Measurements from ENCODE around the gene TRIM8.

Gene TRIM8

DNA sequence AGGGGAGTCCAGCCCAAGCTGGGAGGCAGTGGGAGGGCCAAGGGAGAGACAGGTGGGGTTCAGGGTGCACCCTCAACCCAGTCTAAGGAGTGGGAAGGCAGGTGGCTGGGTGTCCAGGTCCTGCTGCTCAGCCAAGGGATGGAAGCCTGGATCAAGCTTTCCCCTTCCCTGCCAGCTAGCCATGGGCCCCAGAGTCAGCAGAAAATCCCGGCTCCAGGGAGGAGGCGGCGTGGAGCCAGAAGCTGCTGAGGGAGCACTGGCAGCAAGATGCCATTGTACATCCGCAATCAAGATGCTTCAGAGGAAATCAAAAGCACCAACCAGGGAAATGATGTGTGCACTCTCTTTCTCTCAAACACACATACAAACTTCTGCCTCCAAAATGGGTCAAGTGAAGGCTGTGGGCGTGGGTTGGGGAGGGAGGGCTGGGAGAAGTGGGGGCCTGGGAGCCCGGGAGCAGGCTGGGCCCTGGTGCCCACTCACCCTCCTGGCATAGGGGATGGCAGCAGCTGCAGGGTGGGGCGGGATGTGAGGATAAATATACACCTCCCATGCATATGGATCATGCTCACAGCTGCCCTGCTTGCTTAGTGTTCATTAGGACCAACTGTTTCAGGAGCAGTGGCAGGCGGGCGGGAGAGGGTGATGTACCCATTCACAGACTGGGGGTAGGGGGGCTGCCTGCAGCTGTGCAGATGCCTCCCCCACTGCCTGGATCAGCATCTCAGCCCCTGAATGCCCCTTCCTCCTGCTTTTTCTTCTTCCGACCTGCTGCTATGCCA lies 24.2 kb downstream of the TRIM8 start:
- no peak for DNase-seq (ENCODE audit: low read depth in 4 of 4, low spot score in 1 of 4)

DNA sequence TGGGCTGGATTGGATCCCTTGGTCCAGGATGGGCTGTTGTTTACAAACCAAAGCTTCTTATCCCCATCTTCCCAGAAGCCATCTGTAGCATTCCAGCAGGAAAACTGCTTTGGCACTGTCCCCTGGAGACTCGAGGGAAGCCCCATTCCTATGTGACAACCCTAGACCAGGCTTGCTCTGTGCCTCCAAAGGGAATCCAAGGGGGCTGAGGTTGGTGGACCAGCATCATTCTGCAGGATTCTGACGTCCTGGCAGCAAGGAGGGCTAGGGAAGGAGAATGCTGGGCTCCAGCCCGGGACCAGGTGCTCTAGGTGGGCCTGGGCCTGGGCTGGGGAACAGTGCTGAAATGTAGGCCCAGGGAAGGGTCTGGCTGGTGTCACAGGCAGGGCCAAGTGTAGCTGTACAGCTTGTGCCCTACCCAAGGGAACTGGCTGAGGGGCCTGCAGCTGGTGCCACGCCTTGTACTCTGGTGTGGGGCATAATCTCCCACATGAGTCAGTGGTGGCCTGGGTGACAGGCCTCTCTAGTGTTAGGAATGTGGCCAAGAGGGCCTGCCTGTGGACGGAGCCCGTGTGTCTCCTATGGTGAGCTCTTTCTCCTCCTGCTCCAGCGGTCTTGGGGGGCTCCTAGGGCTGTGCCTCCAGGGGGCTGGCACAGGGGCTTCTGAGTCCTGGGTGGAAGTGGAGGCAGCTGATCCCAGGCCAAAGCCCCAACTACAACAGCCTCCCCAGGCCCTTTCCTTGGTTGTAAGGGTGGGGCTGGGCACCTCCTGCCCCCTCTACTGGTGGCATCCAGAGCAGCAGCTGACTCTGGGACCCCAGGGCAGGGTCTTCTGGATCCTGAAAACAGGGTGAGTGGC lies 25.2 kb downstream of the TRIM8 start:
- no peak for DNase-seq (ENCODE audit: low read depth in 4 of 4, low spot score in 1 of 4)

- no peak for DNase-seq (ENCODE audit: low read depth in 4 of 4, low spot score in 1 of 4)
These were observed 25.9 kb downstream of the TRIM8 start for GRCh38 chr10:102670065-102670670.

GRCh38 chr10:102670871-102671434 lies 26.7 kb downstream of the TRIM8 start:
- DNase-seq (ENCODE audit: low read depth in 4 of 4, low spot score in 1 of 4) = no peak

- DNase-seq (ENCODE audit: low read depth in 4 of 4, low spot score in 1 of 4) = no peak
These were observed 29.0 kb downstream of the TRIM8 start for GRCh38 chr10:102673236-102673818.

GRCh38 chr10:102673819-102674511 lies 29.7 kb downstream of the TRIM8 start:
- peak in 3 of 4 experiments; percentile 30 to 46 (median 42) for DNase-seq (ENCODE audit: low read depth in 4 of 4, low spot score in 1 of 4)

DNA sequence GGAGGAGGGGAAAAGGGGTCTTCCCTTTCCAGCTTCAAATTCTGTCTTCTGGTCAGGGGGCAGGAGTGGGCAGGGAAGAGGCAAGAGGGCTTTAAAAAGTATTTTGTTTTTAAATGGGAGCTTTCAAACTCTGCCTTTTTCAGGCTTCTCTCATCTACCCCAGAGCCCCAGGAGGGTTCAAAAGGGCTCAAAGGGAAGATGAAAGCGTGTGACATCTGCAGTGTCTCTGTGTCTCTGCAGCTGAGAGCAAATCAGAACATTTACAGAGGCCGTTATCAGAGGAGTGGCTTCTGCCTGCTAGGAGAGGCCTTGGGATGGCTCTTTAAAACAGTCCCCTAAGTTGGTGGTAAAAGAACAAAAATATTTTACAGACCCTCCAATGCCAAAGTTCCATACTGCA lies 30.3 kb downstream of the TRIM8 start:
- no peak for DNase-seq (ENCODE audit: low read depth in 4 of 4, low spot score in 1 of 4)

DNA sequence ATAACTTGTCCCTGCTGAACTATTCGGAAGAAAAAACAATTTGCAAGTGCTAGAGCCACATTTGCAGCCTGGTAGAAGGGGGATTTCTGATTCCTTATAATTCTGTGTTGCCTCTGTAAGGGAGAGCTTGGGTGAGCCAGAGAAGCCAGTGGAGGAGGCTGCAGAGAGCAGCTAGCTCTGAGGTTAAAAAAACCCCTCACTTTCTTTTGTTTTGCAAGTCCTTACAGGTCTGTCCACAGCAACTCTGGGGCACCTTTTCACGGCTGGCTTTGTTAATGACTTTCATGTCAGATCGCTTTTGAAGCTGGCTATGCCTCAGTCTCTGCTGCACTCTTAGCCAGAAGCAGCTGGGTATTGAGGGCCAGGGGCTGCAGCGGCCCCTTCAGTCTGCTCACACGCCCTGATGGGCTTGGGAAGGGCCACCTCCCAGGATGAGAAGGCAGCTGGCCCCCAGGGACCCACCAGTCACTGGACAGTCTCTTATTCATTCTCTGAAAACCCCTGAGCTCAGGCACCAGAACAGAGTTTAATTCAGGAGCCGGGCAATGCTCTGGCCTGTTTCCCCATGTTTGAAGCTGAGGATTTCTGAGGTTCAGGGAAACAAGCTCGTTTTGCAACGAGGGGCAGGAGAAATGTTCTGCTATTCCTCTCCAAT lies 30.9 kb downstream of the TRIM8 start:
- no peak for DNase-seq (ENCODE audit: low read depth in 4 of 4, low spot score in 1 of 4)

DNA sequence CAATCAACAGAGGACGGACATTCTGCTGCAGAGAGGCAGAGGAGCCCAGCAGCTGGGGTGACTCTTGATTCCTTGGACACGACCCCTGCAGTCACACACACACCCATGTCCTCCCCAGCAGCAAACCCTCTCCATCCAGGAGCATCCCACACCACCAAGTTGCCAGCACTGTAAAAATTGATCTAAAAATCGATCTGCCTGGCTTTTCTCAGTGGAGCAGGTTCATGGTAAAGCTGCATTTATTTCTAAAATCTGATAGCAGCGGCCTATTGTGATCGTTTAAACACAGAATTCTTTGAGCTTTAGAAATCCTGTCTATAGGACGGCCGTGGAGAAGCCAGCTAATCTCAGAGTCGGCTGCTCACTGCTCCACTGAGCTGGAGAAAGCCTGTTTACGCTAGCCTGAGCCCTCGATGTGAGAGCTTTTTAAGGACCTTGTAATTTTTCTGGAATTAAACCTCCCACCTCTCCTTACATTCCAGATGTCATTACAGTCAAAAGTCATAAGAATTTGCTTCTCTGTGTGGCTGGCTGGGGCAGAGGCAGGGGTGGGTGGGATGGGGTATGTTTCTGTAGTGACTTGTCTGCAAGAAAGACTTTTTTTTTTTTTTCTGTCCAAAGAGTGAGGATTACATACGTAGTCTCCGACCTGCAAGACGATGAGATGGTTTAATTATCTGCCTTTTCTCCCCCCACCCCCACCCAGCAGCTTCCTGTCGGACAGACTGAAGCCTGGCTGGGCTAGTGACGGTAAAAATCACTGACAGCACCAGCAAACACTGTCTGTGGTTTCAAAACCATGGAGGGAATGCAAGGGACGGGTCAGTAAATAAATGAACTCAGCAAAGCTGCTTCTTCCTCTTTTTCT lies 31.6 kb downstream of the TRIM8 start:
- DNase-seq (ENCODE audit: low read depth in 4 of 4, low spot score in 1 of 4) = no peak

DNA sequence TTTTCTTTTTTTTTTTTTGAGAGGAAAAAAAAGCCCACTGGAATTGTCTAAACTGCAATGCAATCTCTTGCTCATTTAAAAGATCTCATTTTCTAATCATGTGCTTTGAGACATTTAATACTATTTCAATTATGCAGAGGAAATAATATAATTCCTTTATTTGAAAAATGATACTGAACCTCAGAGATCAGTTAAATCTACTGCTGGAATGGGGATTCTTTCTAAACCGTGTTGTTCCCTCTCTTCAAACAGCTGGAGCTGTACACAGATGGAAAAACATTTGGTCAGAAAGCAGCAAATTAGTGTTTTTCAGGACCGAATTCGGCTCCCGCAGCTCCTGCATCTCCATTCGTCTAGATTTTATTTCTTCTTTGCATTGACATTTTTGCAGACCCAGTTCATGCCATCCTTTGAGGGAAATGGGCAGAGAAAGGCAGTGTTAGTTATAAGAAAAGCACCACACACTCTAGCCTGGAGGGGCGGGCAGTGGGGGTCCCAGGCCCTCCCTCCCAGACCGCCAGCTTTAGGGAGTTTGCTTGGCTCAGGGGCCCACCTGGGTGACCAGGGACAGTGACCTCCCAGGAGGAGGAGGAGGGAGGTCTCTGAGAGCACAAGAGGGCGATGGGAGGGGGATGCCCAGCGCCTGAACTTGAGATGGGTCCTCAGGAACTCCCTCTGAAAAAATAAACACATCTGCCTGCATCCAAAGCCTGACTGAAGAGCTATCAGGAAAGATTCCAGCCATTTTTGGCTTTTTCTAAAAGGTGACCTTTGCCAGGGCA lies 32.4 kb downstream of the TRIM8 start:
- no peak for DNase-seq (ENCODE audit: low read depth in 4 of 4, low spot score in 1 of 4)

GRCh38 chr10:102677331-102678067 lies 33.2 kb downstream of the TRIM8 start:
- no peak for DNase-seq (ENCODE audit: low read depth in 4 of 4, low spot score in 1 of 4)

GRCh38 chr10:102678068-102678400 lies 33.8 kb downstream of the TRIM8 start:
- no peak for DNase-seq (ENCODE audit: low read depth in 4 of 4, low spot score in 1 of 4)

GRCh38 chr10:102678842-102679289 lies 34.6 kb downstream of the TRIM8 start:
- no peak for DNase-seq (ENCODE audit: low read depth in 4 of 4, low spot score in 1 of 4)

DNA sequence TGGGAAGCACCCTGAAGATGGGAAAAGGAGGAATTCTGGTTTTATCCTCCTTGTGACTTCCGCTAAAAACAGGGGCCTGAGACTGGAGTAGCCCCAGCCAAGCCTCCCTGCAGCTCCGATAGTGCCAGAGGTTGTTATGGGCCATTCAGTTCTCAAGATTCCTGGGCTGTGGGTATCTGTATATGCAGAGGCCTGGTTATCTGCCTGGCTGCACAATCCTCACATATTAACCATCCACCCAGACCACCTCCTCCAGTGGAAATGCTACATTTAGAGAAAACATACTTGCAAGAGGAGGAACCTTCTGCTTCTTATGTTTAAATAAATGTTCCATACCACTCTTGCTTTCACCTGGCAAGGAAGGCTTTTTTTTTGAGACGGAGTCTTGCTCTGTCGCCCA lies 35.3 kb downstream of the TRIM8 start:
- no peak for DNase-seq (ENCODE audit: low read depth in 4 of 4, low spot score in 1 of 4)

DNA sequence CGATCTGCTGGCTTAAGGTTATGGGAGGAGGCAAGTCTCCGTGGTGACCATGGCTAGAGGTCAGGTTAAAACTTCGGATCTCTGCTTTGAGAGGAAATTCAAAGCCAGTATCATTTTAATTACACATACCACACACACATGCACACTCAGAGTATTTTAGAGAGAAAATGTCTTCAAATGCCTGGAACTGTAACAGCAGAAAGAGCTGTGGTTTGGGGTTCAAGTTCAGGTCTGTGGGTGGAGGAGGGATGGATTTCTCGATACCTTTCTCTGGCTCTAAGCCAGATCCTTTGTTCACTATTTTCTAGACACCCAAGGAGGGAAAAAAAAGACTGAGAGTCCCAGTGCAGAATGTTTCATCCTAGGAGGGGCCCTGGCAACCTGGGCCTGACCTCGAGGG lies 37.4 kb downstream of the TRIM8 start:
- no peak for DNase-seq (ENCODE audit: low read depth in 4 of 4, low spot score in 1 of 4)

- DNase-seq (ENCODE audit: low read depth in 4 of 4, low spot score in 1 of 4) = no peak
These were observed 38.1 kb downstream of the TRIM8 start for GRCh38 chr10:102682416-102682815.

DNA sequence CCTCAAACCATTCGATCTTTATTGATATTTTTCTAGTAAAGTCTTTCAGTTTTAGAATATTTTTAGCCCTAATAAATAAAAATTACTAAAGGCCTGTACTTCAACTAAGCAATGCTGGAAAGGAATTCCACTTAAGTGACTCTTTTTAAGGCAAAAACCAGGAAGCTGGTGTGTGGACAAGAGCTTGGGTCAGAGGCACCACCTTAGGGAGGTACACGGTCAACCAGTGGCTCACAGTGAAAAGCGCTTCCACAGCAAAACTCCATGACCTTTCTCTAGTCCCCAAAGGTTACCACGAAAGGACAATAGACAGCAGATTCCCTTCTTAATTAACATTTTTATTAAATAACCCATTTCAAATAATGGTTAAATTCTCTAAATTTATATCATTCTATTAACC lies 38.7 kb downstream of the TRIM8 start:
- DNase-seq (ENCODE audit: low read depth in 4 of 4, low spot score in 1 of 4) = no peak

GRCh38 chr10:102683736-102684135 lies 39.5 kb downstream of the TRIM8 start:
- DNase-seq (ENCODE audit: low read depth in 4 of 4, low spot score in 1 of 4) = no peak

Measured in stimulated activated CD4-positive, alpha-beta T cell treated with anti-CD3 and anti-CD28 coated beads, Interleukin-1b, Interleukin-23, amount 100 ng/mL, for 24 hours (primary cell).